NB4 (cell line): ENCODE results near the gene CCT7.

Experiments used
- CTCF ChIP-seq: IDR thresholded peaks from one replicate; pipeline ENCODE4 v1.5.1; 2012; ENCODE audit warnings: low read depth, low read length
- POLR2A ChIP-seq: IDR thresholded peaks from 2 replicates; pipeline ENCODE4 v1.6.1; 2011; ENCODE audit warnings: mild to moderate bottlenecking; ENCODE audit not compliant: insufficient read length; ENCODE audit errors: extremely low read depth

DNA sequence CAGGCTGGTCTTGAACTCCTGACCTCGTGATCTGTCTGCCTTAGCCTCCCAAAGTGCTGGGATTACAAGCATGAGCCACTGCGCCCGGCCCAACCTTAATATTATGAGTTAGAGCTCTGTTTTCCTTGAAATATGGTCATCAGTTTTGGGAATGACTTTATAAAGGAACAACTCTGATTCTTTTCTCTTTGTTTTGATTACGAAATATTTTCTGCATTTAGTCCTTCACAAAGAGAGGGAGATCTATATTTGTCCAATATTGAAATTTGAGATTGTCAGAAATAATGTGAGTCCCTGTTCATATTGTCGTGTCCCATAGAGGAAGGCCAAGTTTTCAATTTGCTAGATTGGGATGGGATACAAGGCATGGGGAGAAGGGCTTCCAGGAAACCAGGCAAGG is 16.9 kb upstream of the CCT7 start:
- no peak for TF ChIP-seq CTCF
- no peak for TF ChIP-seq POLR2A
